NCI-H187 treated with DMSO at 0.1 percent for 48 hours (cell line): ENCODE results near the gene FREM3.

Experiments used
- DNase-seq: peaks from one replicate; lab custom pipeline; 2025; lab: John Stamatoyannopoulos, UW

FREM3 gene

DNA sequence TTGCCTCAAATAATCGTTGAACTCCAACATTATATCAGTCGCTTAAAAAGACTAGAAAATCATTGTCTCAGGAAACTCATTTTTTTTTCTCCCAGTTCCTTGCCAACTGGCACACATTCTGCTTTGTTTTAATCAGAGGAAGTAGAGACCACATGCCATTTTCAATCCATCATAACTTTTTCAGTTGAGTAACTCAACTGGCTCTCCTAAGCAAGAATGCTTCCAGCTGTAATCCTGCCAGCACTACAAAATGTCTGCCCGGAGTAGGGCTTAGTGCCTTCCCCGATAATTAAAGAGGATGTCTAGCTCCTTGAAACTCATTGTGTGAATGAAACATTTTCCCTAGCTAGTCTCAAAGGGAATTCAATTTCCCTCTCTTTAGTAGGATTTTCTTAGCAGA, 33.0 kb downstream of the FREM3 start:
- DNase-seq, result no peak

- no peak for DNase-seq
These were observed 42.1 kb downstream of the FREM3 start for GRCh38 chr4:143658336-143658735.

DNA sequence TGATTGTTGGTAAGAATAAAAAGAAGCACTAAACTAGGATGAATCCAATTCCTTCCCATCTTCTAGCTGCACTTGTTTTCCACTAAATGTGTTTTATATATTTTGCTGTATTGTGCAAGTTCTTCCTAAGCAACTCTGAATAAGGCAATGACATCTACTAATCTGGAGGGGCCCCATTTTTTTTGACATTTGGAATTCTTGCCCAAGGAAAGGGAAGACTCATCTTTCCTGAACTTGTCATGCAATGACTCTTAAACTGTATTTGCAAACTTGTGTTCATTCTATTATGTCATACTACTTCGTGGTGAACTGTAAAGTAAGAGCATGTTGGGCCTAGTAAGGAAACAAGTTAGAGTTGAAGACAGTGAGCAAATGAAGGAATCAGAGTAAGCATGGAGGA, 45.9 kb downstream of the FREM3 start:
- no peak for DNase-seq

DNA sequence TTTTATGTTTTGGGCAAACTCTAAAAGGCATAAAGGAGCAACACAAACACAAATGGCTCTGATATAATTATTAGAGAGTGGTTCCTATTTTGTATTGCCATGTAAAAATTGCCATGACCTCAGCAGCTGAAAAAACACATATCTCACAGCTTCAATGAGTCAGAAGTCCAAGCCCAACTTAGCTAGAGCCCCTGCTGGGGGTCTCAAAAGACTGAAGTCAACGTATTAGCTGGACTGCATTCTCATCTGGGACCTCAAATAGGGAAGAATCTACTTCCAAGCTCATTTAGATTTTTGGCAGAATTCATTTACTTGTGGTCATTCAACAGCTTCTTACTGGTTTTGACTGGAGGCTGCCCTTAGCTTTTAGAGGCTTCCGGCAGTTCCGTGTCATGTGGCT, 47.4 kb downstream of the FREM3 start:
- DNase-seq, result no peak

GRCh38 chr4:143643399-143643798, 57.1 kb downstream of the FREM3 start:
- DNase-seq, result no peak

DNA sequence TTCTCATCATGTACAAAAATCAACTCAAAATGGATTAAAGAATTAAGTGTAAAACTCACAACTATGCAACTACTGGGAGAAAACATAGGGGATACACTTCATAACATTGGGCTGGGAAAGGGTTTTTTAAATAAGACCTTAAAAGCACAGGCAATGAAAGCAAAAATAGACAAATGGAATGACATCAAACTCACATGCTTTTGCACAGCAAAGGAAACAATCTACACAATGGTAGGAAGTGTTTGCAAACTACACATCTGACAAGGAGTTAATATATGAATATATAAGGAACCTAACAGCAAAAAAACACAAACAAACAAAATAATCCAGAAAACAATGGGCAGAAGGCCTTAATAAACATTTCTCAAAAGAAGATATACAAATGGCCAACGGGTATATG, 57.9 kb downstream of the FREM3 start:
- DNase-seq, result no peak

DNA sequence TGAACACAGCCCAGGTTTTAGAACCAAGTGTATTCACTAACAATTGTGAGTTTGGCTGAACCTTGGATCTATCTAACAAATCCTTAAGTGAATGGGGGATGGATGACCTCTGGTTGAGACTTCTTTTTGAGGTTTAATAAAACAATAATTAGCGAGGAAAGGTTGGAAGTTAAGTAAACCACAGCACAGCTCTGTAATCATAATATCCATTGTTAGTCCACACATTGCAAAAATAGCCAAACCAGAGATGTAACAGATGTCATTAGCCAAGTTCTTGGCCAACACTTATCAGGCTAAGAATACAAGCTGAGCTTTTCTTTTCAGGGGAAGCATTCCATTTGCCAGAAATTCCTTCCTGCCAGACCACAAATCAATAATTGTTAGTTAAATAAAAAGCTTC, 59.1 kb downstream of the FREM3 start:
- no peak for DNase-seq

- DNase-seq, result no peak
These were observed 65.7 kb downstream of the FREM3 start for GRCh38 chr4:143634763-143635162.

- no peak for DNase-seq
These were observed 66.6 kb downstream of the FREM3 start for GRCh38 chr4:143633833-143634232.

DNA sequence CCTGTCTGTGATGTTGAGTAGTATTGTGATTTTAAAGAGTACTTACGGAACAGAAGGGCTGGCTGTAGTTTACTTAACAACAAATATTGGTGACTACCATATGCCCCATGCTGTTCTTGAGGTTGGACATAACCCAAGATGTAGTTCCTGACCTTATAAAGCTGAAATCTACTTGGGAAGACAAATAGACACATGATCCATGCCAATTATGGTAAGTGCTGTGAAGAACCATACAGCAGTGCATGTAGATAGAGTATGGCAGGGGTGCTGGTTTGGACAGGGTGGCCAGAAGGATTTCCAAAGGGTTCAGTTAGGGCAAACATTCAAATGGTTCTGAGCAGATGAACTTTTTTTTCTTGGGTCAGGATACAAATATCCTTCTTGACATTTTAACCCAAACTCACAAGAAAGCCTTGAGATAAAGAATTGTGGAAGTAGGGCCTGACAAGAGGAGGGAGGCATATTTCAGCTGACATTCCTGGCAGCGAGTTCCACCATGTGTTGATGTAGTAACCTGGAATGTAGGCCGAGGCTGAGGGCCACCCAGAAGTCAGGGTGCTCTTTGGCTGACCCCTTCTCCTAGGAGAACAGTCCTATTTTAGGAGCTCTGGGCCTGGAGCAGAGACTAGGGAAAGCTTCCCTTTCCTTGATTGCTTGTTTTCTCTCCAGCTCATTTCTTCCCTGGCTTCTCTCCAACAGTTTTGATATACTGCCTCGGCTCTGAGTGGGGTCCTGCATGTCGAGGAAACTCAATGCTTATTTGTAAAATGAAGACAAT, 74.2 kb downstream of the FREM3 start:
- DNase-seq, result no peak

DNA sequence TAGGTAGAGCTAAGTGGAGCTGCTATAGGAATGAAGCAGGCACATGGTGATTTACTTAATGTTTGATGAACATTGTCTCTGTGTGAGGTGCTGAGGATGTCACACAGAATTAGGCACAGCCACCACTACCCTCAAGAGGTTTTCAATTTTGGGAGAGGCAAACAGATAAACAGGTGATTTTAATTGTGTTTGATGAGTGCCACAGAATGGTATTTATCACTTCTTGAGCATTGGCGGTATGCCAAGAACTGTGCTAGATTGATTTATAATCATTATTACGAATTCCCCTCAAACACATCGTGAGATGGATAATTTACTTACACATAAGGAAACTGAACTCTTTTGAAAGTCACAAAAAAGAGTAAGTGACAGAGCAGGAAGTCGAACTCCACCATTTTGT, 74.8 kb downstream of the FREM3 start:
- no peak for DNase-seq

GRCh38 chr4:143623896-143624295, 76.6 kb downstream of the FREM3 start:
- no peak for DNase-seq

- no peak for DNase-seq
These were observed 81.7 kb downstream of the FREM3 start for GRCh38 chr4:143618811-143619210.

GRCh38 chr4:143617994-143618679, 82.3 kb downstream of the FREM3 start:
- no peak for DNase-seq

DNA sequence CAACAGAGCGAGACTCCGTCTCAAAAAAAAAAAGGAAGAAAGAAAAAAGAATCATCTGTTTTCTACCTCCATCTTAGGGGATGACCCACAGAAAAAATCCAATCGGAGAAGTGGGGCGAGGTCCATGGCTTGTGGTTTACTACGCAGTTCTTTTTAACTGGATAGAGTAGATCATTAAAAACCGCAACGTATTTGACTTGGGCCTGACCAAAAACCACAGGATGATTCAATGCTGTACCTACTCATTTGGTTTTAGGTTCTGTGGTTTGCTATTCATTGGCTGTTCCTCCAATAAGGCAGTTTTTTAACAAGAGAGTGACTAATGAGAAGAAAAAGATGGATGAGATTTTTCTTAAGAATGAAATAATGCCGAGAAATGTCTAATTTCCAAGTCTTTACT, 83.7 kb downstream of the FREM3 start:
- no peak for DNase-seq

GRCh38 chr4:143609492-143609891, 91.0 kb downstream of the FREM3 start:
- DNase-seq, result no peak

DNA sequence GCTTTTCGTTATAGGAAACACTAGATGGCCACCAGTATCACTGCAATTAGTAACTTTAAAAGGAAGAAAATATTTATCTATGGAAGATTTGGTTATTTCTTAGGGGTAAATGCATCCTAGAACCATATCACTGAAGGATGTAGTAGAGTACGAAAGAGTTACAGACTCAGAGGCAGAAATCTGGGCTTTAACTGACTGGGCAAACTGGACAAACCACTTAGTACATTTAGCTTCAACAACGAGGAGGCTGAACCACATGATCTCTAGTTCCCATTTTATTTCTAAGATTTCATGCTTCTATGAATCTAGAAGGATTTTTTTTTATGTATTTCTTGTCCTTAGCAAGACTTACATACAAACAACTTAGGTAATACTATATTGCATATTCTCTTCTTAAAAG, 94.0 kb downstream of the FREM3 start:
- no peak for DNase-seq

GRCh38 chr4:143599827-143600226, 100.6 kb downstream of the FREM3 start:
- DNase-seq, result no peak

GRCh38 chr4:143598816-143599215, 101.7 kb downstream of the FREM3 start:
- no peak for DNase-seq

DNA sequence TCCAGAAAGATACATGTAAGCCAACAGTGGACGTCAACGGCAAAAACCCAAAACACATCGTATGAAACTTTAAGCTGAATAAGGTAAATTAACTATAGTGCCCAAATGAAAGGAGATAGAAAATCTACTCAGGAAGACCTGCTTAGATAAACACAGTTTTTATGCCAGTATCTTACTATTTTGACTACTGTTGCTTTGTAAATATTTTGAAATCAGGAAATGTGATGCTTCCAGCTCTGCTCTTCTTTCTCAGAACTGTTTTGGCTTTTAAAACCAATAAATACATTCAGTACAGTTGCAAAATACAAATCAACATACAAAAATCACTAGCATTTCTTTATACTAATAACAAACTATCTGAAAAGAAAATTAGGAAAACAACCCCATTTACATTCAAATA, 103.2 kb downstream of the FREM3 start:
- DNase-seq, result no peak

DNA sequence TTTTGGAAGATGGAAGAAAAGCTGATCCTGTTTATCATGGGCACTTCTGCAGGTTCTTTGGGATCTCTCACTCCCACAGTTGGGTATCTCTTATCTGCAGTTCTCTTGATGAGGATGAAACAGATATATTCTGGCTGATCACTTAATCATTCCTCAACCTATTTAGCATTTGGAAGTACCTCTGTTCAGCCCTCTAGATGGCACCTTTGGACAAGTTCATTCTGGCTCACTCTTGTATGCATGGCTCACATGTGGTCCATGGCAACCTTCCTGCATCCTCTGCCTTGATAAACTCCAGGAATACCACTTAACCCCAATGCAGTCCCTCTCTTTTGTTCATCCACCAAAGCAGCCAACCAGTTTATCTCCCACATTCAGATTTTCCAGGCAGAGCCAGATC, 112.8 kb downstream of the FREM3 start:
- no peak for DNase-seq

- no peak for DNase-seq
These were observed 114.4 kb downstream of the FREM3 start for GRCh38 chr4:143586080-143586479.

GRCh38 chr4:143585548-143585947, 114.9 kb downstream of the FREM3 start:
- no peak for DNase-seq
